HG02571 (cell line): Measurements from ENCODE around the gene ATXN10.
A peak's percentile ranks its signal among the peaks of the same experiment; 100 is the strongest.
"Not testable (repeated sequence)": the region's sequence is repeated elsewhere in the genome, so short reads cannot be mapped to it uniquely, and the experiment has no call there.

Experiments used
- ATAC-seq: cut with Tn5 transposase; IDR thresholded peaks from one replicate; pipeline ENCODE4 v1.9.1; 2021; ENCODE audit warnings: mild to moderate bottlenecking, moderate library complexity; ENCODE audit not compliant: unreplicated experiment

The ATXN10 gene, protein sequence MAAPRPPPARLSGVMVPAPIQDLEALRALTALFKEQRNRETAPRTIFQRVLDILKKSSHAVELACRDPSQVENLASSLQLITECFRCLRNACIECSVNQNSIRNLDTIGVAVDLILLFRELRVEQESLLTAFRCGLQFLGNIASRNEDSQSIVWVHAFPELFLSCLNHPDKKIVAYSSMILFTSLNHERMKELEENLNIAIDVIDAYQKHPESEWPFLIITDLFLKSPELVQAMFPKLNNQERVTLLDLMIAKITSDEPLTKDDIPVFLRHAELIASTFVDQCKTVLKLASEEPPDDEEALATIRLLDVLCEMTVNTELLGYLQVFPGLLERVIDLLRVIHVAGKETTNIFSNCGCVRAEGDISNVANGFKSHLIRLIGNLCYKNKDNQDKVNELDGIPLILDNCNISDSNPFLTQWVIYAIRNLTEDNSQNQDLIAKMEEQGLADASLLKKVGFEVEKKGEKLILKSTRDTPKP

GRCh38 chr22:45671783-45672563, at the start of gene ATXN10:
ATXN10 (plus strand) TSS chr22:45671834; CDS start chr22:45672064, 230 bp downstream.
- ATAC-seq = peak; percentile 51

GRCh38 chr22:45621836-45622600, 49.6 kb upstream of the ATXN10 start:
- ATAC-seq = no peak

GRCh38 chr22:45623464-45624145, 48.0 kb upstream of the ATXN10 start:
- ATAC-seq = not testable (repeated sequence)

- ATAC-seq = no peak
Observed at GRCh38 chr22:45626198-45626651, 45.4 kb upstream of the ATXN10 start.

DNA sequence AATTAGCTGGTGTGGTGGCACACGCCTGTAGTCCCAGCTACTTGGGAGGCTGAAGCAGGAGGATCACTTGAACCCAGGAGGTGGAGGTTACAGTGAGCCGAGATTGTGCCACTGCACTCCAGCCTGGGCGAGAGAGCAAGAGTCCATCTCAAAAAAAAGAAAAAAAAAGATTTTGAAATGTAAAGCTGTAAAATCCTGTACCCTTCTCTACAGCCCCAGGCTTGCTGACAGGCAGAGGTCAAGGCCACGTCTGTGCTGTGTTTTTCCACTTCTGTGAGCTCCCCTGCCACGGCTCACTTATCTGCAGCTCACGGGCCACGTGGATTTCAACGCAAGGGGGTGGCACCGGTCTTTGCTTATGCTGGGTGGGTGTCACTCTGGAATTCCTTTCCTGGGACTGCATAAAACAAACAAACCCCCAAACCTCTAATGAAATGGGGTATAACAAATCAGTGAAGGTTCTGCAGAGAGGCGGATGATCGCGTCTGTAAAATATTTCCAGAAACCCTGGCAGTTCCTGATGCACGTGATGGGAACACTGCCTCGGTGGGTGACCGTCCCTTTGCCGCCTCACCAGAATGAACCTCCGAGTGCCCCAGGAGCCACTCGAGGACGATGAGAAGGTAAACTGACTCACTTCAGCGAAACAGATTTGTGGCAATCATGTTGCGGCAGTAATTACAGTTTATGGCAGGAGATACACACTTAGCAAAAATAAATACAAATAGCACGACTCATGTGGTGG, 44.0 kb upstream of the ATXN10 start:
- ATAC-seq = no peak

DNA sequence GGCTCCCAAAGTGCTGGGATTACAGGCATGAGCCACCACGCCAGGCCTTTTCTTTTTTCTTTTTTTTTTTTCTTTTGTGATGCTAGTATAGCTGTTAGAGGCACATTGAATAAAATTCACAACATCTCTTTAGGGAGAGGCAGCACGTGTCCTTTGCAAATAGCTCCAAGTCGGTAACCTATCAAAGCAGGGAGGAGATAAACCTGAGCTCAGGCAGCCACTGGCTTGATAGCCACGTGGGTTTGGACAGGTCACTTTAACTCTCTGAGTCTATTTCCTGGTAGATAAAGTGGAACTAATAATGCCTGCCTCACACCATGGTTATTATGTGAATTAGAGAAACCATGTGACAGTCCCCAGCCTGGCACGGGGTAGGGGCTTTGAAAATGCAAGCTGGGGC, 43.1 kb upstream of the ATXN10 start:
- no peak for ATAC-seq

DNA sequence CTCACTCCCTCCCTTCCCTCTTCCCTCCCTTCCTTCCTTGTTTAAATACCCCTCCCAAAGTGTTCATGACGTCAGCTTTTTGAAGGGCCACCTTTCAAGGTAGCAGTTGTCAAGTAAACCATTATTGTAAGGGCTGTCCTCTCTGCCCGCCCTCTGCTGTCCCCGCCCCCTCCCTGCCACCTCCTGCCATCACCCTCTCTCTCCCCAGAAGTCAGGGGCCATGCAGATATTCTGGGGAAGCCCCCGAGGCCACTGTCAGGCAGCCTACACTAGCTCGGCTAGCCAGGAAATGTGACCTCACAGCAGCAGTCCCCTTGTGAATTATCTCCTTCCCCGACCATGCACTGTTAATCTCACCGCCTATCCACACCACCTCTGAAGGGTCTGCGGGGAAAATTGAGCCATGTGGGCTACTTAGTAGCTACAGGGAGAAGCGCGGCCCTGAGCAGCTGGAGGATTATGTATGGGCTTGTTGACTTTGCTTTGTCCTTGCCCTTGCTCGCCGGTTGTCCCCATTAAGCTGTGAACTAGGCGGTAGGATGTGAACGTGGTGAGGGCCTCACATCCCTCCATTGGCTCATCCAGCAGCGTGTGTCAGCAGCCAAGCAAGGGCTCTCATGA, 42.1 kb upstream of the ATXN10 start:
- ATAC-seq = no peak

GRCh38 chr22:45630436-45630835, 41.2 kb upstream of the ATXN10 start:
- ATAC-seq = no peak

GRCh38 chr22:45631140-45631840, 40.3 kb upstream of the ATXN10 start:
- ATAC-seq = no peak

DNA sequence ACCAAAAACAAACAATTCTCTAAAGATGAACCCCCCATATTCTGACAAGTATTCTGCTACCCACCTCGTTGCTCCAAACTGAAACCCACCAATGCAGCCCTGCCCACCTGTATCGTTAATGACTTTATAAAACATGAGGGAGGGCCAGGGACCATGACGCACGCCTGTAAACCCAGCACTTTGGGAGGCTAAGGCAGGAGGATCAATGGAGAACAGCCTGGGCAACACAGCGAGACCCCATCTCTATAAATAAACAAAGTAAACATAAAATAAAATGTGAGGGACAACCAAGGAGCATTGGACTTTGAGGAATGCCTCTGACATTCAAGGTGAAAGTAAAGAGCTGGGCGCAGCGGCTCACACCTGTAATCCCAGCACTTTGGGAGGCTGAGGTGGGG, 39.8 kb upstream of the ATXN10 start:
- ATAC-seq = no peak

DNA sequence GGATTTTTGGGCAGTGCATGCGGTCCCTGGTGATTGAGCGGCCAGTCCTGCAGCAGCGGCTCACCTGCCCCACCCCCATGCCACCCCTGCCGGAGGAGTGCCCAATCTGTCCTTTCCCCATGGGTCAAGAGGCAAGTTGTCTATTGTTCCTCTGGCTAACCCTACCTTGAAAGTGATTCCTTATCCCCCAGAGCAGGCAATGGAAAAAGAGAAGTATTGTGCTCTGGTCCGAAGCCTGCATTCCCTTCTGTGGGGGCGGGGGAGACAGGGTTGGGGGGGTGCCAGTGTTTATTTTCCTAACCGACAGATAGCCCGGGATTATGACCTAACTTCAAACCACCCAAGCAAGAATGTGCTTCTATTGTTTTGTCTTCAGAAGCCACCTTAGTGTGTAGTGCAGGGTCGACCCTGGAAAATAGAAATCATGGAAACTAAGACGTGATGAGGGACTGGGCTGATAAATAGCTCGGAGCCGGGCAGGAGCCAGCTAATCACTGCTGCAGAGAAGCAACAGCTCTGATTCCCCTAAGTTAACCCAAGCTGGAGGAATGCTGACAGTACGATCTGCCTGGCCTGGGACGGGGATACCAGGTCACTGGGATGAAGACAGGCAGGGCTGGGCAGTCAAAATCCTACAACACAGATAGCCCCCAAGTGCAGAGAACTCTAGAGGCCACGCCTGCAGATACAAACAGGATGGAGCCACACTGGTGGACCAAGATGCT, 38.7 kb upstream of the ATXN10 start:
- ATAC-seq = no peak

GRCh38 chr22:45636683-45637082, 35.0 kb upstream of the ATXN10 start:
- ATAC-seq = no peak

DNA sequence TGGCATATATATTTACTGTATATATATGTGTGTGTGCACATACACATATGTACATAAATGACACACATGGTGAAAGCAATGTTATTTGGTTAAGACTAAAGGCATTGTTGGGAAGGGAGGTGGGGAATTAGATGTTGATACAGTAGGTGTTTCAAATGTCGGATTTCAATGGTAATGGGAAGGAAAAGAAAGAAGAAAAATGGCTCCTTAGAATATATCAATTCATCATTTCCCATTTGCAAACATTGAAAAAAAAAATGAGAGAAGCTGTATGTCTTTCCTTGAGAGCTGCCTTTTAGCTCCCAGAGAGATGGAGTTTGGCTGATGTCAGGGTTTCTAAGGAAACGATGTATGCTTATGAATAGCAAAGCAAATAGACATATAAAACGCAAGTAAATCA, 33.4 kb upstream of the ATXN10 start:
- no peak for ATAC-seq

DNA sequence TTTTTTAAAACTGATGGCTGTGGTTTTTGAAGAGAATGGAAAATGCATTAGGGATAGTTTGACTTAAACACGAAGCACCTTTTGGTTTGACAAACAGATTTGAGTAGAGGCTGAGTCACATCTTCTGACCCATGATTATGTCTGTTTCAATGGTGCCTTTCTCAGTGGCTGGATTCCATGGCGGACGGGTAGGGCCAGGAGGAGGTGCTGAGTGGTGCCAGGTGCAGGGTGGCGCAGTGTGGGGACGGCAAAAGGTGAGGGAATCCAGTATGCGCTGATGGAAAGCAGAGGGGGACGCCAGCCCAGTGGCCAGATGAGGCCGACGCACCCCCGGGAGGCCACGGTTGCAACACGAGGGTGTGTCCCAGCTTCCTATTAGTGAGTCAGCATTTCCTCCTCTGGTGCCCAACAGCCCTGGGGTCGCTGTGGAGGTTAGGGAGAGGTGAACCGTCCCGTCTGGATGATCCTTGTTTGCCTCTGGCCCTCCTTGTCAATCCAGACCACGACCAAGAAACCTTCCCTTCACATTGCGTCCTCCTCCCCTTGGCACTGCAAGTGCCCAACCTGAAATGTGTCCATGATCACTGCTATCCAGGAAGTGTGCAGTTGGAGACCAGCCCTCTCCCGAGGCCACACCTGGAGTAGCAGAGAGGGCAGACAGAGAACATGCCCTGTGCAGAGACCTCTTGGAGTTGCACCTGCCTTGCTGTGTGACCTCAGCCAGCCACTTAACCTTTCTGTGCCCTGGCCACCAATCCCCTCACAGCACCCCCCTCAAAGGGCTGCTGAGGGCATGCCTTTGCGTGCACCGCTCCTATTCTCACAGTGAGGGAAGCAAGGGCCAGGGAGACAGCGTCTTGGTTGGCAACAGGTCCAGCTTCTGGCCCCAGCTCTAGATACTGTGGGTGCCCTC, 32.5 kb upstream of the ATXN10 start:
- no peak for ATAC-seq

DNA sequence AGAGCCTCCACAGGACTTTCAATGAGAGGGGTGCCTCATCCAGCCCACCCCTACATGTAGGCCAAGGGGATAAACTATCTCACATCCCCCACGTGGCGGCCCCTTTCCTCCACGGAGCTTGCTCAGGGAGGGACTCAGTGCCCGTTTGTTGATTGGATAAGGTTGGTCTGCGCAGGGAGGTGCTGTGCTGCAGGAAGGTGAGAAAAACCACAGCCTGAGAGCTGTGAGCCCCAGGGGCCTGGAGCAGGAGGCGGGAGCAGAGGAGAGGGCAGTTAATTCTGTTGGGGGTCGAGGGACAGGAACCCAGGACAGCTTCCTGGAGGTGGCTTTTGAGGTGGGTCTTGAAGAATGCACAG, 31.9 kb upstream of the ATXN10 start:
- no peak for ATAC-seq

DNA sequence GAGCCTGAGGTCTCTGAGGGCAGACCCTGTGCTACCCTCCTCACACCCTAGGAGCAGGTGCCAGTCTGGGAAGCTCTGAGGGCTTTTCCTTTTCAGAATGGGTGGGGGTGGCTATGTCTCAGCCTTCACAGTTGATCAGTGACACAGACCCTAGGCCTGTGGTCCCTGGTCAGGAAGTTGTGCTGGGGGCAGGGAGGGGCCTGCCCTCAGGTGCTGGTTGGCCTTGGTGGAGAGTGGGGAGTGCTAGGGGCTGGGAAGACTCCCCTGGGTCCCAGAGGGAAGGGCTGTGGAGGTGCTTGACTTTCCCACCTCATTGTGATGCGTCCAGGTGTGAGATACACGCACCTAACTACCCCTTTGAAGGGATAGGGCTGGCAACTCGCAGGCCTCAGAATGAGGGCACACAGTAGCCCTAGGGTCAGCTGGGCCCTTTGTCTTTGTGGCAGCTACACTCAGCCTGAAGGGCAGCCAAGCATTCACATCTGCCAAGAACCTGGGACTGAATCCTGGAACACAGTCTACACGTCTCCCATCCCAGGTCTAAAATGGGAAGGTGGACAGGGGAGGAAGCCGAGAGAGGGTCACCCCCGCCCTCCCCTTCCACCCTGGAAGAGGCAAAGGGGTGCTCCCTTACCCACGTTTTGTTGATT, 31.2 kb upstream of the ATXN10 start:
- no peak for ATAC-seq
